Adipose tissue (tissue), 3 donors: ENCODE measurements around the gene CAND1. TPM values are rescaled to one million over a fixed set of nuclear protein-coding genes. Genes with fewer than 3 reads are reported as not detected.
"Not testable (repeated sequence)": the region's sequence is repeated elsewhere in the genome, so short reads cannot be mapped to it uniquely, and the experiment has no call there.

Source experiments
- H3K27ac ChIP-seq: one replicate; pipeline ENCODE4 v1.5.1; 2013; ENCODE audit warnings: low read depth, low read length
- WGBS, 3 donors: extraction: QIAGEN DNeasy Blood & Tissue Kit; methylation state at CpG; one replicate each; pipeline ENCODE4 v1.1.7; 2013; 5-methylcytosine and 5-hydroxymethylcytosine counted together
- polyA plus RNA-seq, 3 donors: library from polyadenylated mRNA; stranded (reverse); fragments of 200-250 nt; gene quantifications; one replicate each; pipeline ENCODE4 v1.2.3, GENCODE V29; 2013
- donor health status: healthy with polysubstance abuse.
- donor health status: Bipolar disorder and iron deficiency.
- donor health status: healthy.

CAND1 gene
- polyA plus RNA-seq, 3 donors, result 16.2 to 27.9 (median 26.6) TPM

DNA sequence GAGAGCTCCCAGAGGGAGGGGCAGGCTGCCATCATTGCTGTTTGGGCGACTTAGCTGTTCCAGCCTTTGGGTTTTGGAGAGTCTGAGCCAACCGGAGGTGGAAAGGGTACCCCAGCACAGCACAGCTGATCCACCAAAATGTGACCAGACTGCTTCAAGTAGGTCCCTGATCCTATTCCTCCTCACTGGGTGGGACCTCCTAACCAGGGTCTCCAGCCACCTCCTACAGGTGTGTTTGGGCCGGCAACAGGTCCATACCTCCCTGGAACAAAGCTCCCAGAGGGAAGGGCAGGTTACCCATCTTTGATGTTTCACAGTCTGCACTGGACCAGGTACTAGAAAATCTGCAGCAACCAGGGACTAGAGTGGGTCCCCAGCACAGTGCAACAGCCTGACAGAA is 53.8 kb downstream of the CAND1 start:
- no peak overlapping the region for H3K27ac ChIP-seq
- WGBS, 3 donors, result 97 to 100% (median 98%) methylated on average over 3 of the region's 3 CpGs

DNA sequence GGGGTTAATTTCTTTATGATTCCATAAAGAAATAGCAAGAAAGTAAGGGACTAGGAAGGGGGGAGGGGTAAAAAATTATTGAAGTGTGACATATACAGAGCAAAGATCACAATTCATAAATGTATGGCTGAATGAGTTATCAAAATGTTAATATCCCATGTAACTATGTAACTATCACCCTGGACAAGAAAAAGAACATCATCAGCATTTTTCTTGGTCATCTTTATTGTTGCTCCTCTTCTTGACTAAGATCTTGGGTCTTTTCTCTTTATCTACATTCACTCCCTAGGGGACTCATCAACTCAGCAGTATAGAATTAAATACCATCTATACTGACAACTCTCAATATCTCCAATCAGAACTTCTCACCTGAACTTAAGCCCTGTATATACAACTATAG is 57.5 kb downstream of the CAND1 start:
- no peak overlapping the region for H3K27ac ChIP-seq

DNA sequence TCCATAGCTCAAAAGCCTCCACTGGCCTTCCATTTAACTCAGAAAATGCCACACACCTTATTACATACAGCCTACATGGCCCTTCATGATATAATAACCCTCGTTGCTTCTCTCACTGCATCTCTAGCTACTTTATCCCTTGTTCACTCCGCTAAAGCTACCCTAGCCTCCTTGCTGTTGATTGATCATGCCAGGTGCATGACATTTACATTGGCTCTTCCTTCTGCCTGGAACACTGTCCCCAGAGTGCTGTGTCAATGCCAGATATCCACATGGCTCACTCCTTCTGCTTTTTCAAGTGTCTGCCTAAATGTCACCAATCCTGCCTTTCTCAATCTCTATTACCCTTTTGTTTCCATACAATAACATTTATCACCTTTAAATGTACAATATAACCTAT is 58.3 kb downstream of the CAND1 start:
- WGBS, 3 donors, result 72 to 86% (median 84%) methylated on average over 2 of the region's 2 CpGs

DNA sequence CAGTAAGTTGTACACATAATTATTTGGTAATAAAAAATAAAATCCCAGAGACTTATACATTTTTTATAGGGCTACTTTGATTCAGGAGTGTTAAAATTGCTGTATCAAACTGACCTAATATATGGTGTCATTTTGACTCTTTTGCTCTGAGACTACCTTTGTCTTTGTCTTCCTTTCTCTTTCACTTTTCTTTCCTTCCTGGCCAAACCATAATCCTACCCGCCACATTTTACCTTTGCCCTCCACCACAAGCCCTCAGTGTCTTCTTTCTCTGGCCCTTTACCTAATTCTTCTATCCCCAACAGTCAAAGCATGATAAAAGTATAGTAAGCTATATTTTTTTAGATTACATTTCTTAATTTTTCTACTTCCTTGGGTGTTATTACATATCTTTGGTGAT is 62.0 kb downstream of the CAND1 start:
- WGBS, 3 donors, result 66 to 82% (median 73%) methylated on average over 1 of the region's 1 CpG
- H3K27ac ChIP-seq, result no peak overlapping the region

More for the DNA sequence above, 58.3 kb downstream of the CAND1 start:
- no peak overlapping the region for H3K27ac ChIP-seq

DNA sequence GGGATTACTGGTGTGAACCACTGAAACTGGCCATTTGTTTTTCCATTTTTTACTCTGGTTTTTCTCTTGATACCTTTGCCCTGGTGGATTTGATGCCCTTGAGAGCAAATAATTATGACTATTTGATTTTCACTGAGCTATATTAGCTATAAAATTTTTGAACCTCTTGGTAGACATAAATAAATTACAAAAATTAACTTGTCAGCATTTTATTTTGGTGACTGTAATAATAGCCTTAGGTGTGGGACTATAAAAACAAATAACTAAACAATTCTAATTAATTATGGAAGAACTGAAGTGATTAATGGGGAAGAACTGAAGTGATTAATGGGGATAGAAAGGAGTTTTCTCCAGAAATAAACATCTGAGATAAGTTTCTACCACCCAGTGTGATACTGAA is 62.7 kb downstream of the CAND1 start:
- H3K27ac ChIP-seq, result no peak overlapping the region

DNA sequence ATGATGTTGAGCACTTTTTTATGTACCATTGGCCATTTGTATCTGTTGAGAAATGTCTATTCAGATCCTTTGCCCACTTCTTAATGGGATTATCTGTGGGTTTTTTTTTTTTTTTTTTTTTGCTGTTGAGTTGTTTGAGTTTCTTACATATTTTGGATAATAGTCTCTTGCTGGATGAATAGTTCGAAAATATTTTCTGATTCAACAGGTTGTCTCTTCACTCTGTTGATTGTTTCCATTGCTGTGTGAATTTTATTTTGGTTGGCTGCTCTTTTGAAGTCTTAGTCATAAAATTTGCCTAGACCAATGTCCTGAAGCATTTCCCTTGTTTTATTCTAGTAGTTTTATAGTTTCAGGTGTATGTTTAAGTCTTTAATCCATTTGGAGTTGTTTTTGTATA is 64.5 kb downstream of the CAND1 start:
- H3K27ac ChIP-seq, result no peak overlapping the region
- 81 to 97% (median 96%) methylated on average over 1 of the region's 1 CpG for WGBS, 3 donors

DNA sequence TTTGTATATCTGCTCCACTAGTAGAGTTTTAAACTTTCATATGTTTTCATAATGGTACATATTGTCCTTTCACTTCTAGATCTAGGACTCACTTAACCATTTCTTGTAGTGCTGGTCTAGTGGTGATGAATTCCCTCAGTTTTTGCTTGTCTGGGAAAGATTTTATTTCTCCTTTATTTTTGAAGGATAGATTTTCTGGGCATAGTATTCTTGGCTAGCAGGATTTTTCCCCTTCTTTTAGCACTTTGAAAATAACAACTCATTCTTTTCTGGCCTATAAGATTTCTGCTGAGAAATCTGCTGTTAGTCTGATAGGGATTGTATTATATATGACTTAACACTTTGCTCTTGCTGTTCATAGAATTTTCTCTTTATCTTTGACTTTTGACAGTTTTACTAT is 69.3 kb downstream of the CAND1 start:
- no peak overlapping the region for H3K27ac ChIP-seq

DNA sequence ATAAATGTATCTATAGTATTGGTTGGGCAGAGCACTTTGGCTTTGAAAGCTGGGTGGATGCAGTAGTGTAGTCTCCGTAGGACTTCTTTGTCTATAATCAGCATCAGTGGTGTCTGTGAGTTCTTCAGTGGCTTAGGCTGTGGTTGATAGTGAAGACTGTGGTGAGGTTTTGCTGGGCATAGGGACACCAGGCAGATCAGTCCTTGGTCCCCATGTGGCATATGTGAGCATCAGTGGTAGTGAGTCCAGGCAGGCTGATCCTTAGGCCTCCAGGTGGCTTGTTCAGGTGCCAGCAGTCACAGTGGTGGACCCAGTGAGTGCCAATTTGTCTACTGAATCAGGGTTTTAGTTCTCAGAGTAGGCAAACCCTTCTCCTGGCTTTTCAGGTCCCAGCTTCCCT is 70.4 kb downstream of the CAND1 start:
- 92 to 96% (median 95%) methylated on average over 1 of the region's 1 CpG for WGBS, 3 donors
- H3K27ac ChIP-seq, result no peak overlapping the region

DNA sequence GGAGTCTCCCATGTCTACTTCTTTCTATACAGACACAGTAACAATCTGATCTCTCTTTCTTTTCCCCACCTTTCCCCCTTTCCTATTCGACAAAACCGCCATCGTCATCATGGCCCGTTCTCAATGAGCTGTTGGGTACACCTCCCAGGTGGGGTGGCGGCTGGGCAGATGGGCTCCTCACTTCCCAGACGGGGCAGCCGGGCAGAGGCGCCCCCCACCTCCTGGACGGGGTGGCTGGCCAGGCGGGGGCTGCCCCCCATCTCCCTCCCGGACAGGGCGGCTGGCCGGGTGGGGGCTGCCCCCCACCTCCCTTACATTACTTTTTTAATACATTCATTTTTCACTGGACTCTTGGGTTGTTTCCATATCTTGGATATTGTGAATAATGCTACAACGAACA is 71.9 kb downstream of the CAND1 start:
- 90 to 94% (median 92%) methylated on average over 12 to 14 of the region's 14 CpGs for WGBS, 3 donors
- not testable (repeated sequence) for H3K27ac ChIP-seq

DNA sequence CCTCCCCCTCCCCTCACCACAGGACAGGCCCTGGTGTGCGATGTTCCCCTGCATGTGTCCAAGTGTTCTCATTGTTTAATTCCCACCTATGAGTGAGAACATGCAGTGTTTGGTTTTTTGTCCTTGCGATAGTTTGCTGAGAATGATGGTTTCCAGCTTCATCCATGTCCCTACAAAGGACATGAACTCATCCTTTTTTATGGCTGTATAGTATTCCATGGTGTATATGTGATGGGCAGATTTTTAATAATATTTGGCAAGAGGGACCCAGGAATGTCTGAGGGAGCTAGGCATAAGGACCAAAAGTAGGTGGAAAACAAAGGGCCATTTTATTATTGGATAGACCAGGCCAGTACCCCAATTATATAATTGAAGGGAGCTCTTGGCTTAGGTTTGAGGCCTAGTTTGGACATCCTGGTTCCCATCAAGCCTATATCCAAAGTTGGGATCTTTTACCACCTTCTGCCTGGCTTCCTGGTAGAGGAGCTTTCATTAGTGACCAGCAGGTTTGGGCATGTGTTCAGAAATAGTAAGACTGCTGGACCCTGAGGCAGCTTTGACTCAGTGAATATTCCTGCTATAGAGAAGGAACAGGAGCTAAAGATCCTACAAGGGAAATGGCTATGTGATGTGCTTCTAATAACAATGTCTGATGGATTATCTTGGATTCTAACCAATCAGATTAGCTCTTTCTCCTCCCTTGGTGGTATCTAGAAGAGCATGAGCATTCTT is 76.0 kb downstream of the CAND1 start:
- 97 to 100% (median 100%) methylated on average over 2 of the region's 2 CpGs for WGBS, 3 donors

DNA sequence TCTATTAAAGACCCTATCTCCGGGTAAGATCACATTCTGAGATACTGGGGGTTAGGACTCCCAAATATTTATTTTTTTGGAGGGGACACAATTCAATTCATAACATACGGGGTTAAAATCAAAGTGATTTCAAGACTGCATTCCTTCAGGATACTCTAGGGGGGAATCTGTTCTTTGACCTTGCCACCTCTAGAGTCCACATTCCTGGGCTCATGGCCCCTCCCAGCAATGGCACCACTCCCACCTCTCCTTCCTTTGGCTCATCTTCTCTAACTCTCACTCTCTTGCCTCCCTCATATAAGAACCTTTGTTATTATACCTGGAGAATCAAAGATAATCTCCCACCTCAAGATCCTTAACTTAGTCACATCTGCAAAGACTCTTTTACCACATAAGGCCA is 79.5 kb downstream of the CAND1 start:
- H3K27ac ChIP-seq, result no peak overlapping the region
- 71 to 94% (median 87%) methylated on average over 2 of the region's 2 CpGs for WGBS, 3 donors

More for the DNA sequence above, 76.0 kb downstream of the CAND1 start:
- H3K27ac ChIP-seq, result no peak overlapping the region

DNA sequence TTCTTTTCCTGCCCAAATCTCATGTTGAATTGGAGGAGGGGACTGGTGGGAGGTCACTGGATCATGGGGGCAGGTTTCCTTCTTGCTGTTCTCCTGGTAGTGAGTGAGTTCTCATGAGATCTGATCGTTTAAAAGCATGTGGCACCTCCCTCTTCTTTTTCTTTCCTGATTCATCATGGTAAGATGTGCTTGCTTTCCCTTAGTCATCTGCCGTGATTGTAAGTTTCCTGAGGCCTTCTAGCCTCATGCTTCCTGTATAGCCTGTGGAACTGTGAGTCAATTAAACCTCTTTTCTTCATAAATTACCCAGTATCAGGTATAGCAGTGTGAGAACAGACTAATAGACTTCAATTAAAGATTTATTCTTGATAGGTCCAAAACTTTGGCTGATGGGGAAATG is 83.5 kb downstream of the CAND1 start:
- WGBS, 3 donors, result 40 to 79% (median 55%) methylated on average over 2 of the region's 2 CpGs
- no peak overlapping the region for H3K27ac ChIP-seq

DNA sequence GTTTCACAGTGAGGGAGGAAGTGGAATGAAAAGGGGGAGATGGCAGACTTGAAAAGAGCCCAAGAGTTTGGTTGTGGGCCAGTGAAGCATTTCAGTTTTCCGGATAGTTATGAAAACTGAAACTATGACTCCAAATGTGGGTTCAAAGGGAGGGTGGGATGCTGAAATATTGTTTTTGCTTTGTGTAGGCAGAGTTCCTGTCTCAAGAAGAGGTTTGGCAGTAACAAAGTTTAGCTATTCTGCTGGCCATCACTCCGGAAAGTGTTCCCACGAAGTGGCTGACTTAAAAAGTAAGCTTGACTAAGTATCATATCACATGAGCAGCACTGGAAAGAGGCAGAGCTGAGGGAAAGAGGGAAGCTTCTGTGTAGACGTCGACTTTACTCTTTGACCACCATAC is 85.2 kb downstream of the CAND1 start:
- WGBS, 3 donors, result 25 to 63% (median 29%) methylated on average over 5 of the region's 5 CpGs
- no peak overlapping the region for H3K27ac ChIP-seq

DNA sequence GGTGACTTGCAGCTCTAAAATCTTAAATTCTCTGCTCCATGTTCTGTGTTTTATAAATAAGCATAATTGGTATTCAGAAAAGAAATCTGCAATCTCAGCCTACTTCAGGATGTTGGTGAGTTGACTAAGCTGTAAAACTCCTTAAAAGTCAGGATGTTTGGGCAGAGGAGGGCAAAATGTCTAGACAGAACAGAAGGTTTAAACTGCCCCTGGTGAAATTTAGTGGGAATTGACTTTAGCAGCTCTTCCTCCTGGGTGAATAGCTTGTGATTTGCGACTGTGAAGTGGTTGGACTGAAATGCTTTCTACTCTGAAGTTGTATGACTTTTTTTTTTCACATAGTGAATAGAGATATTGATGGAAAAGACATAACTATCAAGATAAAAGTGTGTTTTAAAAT is 85.8 kb downstream of the CAND1 start:
- no peak overlapping the region for H3K27ac ChIP-seq
- WGBS, 3 donors, result 59 to 82% (median 65%) methylated on average over 1 of the region's 1 CpG

DNA sequence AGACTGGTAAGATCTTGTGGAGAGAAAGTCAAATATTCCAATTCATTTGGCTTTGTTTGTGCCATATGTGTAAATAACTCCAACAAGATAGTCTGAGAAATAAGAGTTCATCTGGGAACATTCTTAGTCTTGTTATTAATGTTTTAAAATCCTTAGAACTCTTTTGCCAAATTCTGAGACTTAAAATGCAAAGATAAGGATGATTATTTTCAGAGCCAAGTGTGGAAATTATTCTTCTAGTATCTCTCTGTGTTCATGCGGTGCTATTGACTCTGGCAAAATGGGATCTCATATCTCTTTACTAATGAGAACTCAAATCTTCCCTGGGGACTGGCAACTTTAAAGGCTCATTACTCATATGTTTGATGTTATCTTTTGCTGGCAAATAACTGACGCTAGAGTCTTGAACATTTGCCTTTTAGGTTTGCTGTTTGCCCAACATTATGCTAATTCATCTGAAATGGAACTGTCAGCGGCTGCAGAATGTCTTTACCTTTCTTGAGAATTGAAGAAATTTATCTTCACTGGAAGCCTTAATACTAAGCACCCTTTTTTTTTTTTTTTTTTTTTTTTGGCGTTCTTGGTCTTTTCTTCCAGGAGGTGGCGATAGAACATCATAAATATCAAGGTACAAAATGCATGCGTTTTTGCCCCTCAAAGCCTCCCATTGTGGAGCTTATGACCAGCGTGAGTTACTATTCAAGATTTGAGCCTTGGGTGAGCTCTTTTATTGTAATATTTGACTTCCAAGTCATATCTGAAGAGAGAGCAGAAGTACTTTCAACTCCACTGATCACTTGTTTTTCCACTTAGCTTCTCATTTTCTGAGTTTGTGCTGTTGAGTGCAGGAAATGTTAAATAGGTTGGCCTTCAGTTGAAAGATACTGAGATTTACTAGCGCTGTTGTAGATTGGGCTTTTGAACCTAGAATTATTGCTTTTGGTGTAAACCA is 86.5 kb downstream of the CAND1 start:
- no peak overlapping the region for H3K27ac ChIP-seq
- 5 to 16% (median 13%) methylated on average over 8 of the region's 8 CpGs for WGBS, 3 donors

DNA sequence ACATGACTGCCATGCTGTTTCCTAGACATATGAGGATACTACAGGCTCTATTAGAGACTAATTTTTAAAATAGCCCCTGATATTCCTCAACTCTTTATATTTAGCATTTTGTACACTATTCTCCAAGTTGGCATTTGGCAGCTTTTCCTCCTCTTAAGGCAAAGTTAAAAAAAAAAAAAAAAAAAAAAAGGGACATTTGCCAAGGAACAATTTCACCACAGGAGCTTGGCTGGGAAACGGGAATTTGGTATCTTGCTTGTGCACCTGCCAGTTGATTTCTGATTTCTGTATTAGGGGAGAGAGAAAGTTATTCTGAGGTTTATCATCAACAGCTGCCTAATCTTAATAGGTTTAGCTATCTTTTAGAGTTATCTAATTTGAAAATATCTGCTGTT is 87.2 kb downstream of the CAND1 start:
- H3K27ac ChIP-seq, result no peak overlapping the region
- WGBS, 3 donors, result 13 to 60% (median 25%) methylated on average over 1 of the region's 1 CpG

DNA sequence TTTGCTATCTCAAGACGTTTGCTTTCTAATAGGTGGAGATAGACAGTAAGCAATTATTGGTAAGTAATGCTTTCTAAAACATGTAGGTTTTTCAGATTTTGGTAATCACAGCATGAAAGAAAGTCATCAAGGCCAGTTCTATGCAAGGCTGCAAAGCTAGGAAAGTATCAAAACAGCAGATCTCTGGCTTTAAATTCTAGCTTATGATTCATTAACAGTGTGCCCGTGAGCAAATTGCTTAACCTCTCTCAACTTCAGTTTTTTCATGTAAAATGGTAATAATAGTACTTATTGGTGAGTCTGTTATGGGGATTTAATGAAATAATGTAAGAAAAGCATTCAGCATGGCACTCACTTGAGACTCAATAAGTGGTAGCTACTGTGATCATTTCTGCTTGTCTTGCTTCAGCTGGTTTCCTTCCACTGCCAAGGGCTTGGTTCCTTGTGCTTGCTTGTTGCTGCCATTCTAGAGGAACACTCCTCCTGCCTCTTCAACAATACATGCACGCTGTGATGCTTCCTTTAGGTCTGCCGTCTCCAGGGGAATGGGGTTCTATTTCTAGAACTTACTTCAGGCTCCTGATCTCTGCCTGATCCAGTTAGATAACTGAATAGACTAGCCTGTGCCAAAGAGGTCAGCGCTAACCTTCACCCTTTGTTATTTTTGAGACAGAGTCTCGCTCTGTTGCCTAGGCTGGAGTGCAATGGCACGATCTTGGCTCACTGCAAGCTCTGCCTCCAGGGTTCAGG is 88.4 kb downstream of the CAND1 start:
- 76 to 84% (median 79%) methylated on average over 7 of the region's 7 CpGs for WGBS, 3 donors

DNA sequence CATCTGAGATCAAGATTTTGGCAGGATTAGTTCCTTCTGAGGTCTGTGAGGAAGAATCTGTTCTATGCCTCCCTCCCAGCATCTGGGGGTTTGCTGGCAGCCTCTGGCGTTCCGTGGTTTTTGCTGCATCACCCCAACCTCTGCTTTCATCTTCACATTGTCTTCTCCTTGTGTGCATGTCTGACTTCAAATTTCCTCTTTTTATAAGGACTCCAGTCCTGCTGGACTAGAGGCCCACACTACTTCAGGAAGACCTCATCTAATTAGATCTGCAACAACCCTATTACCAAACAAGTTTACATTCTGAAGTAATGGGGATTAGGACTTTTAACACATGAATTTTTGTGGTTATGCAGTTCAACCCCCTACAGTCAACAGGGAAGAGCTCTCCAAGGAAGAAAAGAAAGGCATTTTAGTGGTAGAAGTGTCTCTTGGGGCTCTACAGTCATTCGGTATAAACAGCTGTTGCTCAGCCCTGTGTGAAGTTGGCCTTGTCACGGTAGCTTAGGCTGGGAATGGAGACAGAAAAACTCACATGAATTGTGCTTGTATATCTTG is 89.7 kb downstream of the CAND1 start:
- WGBS, 3 donors, result 27 to 78% (median 34%) methylated on average over 4 of the region's 4 CpGs
- H3K27ac ChIP-seq, result no peak overlapping the region

More for the DNA sequence above, 88.4 kb downstream of the CAND1 start:
- no peak overlapping the region for H3K27ac ChIP-seq

DNA sequence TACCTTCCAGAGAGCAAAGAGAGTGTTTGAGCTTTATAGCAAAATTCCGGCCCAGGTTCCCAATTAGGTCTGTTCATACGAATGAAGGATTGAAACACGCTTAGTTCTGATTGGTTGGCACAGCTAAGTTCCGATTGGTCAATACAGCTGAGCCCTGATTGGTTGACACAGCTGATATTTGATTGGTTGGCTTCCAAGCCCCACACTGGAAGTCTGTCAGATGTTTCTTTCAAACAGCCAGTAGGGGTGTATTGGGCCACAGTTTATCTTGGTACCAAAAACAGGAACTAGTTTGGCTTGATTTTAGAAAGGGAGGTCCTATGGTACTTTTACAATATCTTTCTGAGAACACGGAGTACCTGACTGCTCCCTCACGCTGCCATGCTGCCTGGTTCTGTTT is 93.4 kb downstream of the CAND1 start:
- no peak overlapping the region for H3K27ac ChIP-seq
- WGBS, 3 donors, result 73 to 82% (median 81%) methylated on average over 6 of the region's 6 CpGs
